Panc1 (cell line): ENCODE results near the gene KCNMB1. TPM values are rescaled to one million over a fixed set of nuclear protein-coding genes. Genes with fewer than 3 reads are reported as not detected.

Experiments used
- ATAC-seq: fragments of 200-7000 bp; cut with Tn5 transposase; 2 replicates; pipeline ENCODE4 v1.9.1; 2020; ENCODE audit warnings: mild to moderate bottlenecking, moderate library complexity
- BruUV-seq: library from RNA; stranded (reverse); fragments of 400-500 nt; replicated peaks from 2 replicates; lab custom pipeline; 2021; lab: Mats Ljungman, UMichigan
- CTCF ChIA-PET: fragments of 300-600 bp; sonication (Branson Sonifier 250); formaldehyde crosslinking; loops from one replicate; lab custom pipeline; 2022; ENCODE audit warnings: antibody characterized with exemption; lab: Charles Lee
- POLR2A ChIA-PET: fragments of 300-600 bp; sonication (Branson Sonifier 250); formaldehyde crosslinking; loops from one replicate; lab custom pipeline; 2022; ENCODE audit warnings: antibody characterized with exemption; lab: Charles Lee
- DNase-seq: peaks from one replicate; pipeline ENCODE4 v3.0.0-alpha.2; 2010; ENCODE audit warnings: low read depth, low spot score
- H3K27ac ChIP-seq: 2 replicates; pipeline ENCODE4 v1.5.1; 2011; ENCODE audit warnings: mild to moderate bottlenecking, low read length, inconsistent platforms
- H3K27me3 ChIP-seq: fragments of 200-500 bp; sonication (Bioruptor generic); 2 replicates; pipeline ENCODE4 v1.6.0; 2014; ENCODE audit warnings: low read length, inconsistent platforms; ENCODE audit not compliant: control insufficient read depth, insufficient read depth
- H3K36me3 ChIP-seq: fragments of 200-500 bp; sonication (Bioruptor generic); 2 replicates; pipeline ENCODE4 v1.5.1; 2014; ENCODE audit warnings: inconsistent platforms, mild to moderate bottlenecking, low read length, moderate library complexity; ENCODE audit not compliant: control insufficient read depth, insufficient read depth
- H3K4me1 ChIP-seq: 2 replicates; pipeline ENCODE4 v1.5.1; 2011; ENCODE audit warnings: inconsistent platforms, mild to moderate bottlenecking, low read length, moderate library complexity; ENCODE audit not compliant: control insufficient read depth, insufficient read depth
- H3K4me3 ChIP-seq, 2 experiments: 2 replicates each; pipeline ENCODE4 v1.5.1; 2011 to 2012; ENCODE audit warnings: low read depth in 2 of 2, low read length in 2 of 2, mild to moderate bottlenecking in 2 of 2, inconsistent platforms in 1 of 2, moderate library complexity in 1 of 2
- H3K9me3 ChIP-seq: fragments of 200-500 bp; sonication (Bioruptor generic); 2 replicates; pipeline ENCODE4 v1.5.1; 2014; ENCODE audit warnings: low read depth, mild to moderate bottlenecking, inconsistent platforms, low read length, moderate library complexity; ENCODE audit not compliant: control insufficient read depth, insufficient read depth
- CTCF ChIP-seq: fragments of 450-650 bp; IDR thresholded peaks from 2 replicates; pipeline ENCODE4 v1.5.1; 2017; ENCODE audit warnings: mild to moderate bottlenecking
- POLR2AphosphoS5 ChIP-seq: IDR thresholded peaks from 2 replicates; pipeline ENCODE4 v1.6.1; 2012; ENCODE audit warnings: mild to moderate bottlenecking, low read depth, low read length, moderate library complexity
- REST ChIP-seq, 2 experiments: IDR thresholded peaks; 2 replicates each; pipeline ENCODE4 v1.6.1; 2011 to 2012; ENCODE audit warnings: low read depth in 2 of 2, control low read depth in 1 of 2, low read length in 1 of 2, mild to moderate bottlenecking in 1 of 2, moderate library complexity in 1 of 2; ENCODE audit not compliant: insufficient read depth in 1 of 2
- SIN3A ChIP-seq: IDR thresholded peaks from 2 replicates; pipeline ENCODE4 v1.6.1; 2012; ENCODE audit warnings: low read depth, mild to moderate bottlenecking, low read length, moderate library complexity, borderline replicate concordance; ENCODE audit not compliant: insufficient read depth
- TCF7L2 ChIP-seq: IDR thresholded peaks from 2 replicates; pipeline ENCODE4 v1.6.1; 2011; ENCODE audit warnings: mild to moderate bottlenecking, low read depth, low read length, inconsistent platforms
- in situ Hi-C: cut with HindIII; loops from 2 replicates; pipeline ENCODE4 v1.10.0; 2016; ENCODE audit warnings: low sequenced_read_pairs, low pct_unique_long_range_greater_than_20kb
- intact Hi-C: fragments of 100-400 bp; cut with micrococcal nuclease; formaldehyde crosslinking; loops from one replicate; pipeline ENCODE4 v1.10.0; 2022; ENCODE audit not compliant: unreplicated experiment
- total RNA-seq: library from RNA; stranded (reverse); gene quantifications from one replicate; pipeline ENCODE4 v1.2.1, GENCODE V29; 2021; ENCODE audit not compliant: unreplicated experiment

Gene KCNMB1
- total RNA-seq, 1 experiment from 2014 or later: not detected

- TF ChIP-seq POLR2AphosphoS5: no peak
- no peak for TF ChIP-seq REST (IDR thresholded peaks at IDR 0.05; ENCODE audit: insufficient read depth in 1 of 2, low read depth in 2 of 2, low read length in 1 of 2)
- TF ChIP-seq CTCF: no peak
- no peak for TF ChIP-seq TCF7L2
- no peak for TF ChIP-seq SIN3A
- H3K9me3 ChIP-seq: no peaks in the 10 kb centered on the region
- H3K27ac ChIP-seq: no peak overlapping the region
- BruUV-seq: no TSS peak
- intact Hi-C loops: no loop called here
- in situ Hi-C loops: no loop called here
- peaks cover 34% of the 10 kb centered on the region for H3K27me3 ChIP-seq
- H3K4me1 ChIP-seq: no peaks in the 10 kb centered on the region
- ChIA-PET CTCF (no interaction called here), POLR2A (no interaction called here)
- DNase-seq: no peak
- no peak for ATAC-seq
- no peak overlapping the region for H3K4me3 ChIP-seq
- no peaks in the 10 kb centered on the region for H3K36me3 ChIP-seq
Measured at GRCh38 chr5:170353011-170353761, 36.0 kb downstream of the KCNMB1 start.

GRCh38 chr5:170348137-170348633, 41.0 kb downstream of the KCNMB1 start:
- DNase-seq (no peak), ATAC-seq (no peak)
- CTCF ChIA-PET: no interaction called here
- BruUV-seq: no TSS peak
- Histone ChIP-seq H3K4me1 (no peaks in the 10 kb centered on the region), H3K27me3 (peaks cover 47% of the 10 kb centered on the region), H3K9me3 (no peaks in the 10 kb centered on the region), H3K27ac (no peak overlapping the region), H3K4me3 (no peak overlapping the region), H3K36me3 (no peaks in the 10 kb centered on the region)
- in situ Hi-C loops (no loop called here), intact Hi-C loops (no loop called here)
- TF ChIP-seq POLR2AphosphoS5: no peak
- no peak for TF ChIP-seq TCF7L2
- TF ChIP-seq CTCF: no peak
- no peak for TF ChIP-seq SIN3A
- TF ChIP-seq REST (IDR thresholded peaks at IDR 0.05; ENCODE audit: insufficient read depth in 1 of 2, low read depth in 2 of 2, low read length in 1 of 2): no peak
- POLR2A ChIA-PET: no interaction called here
